Measurements from ENCODE around the gene ZNF805.
"Not testable (repeated sequence)": the region's sequence is repeated elsewhere in the genome, so short reads cannot be mapped to it uniquely, and the experiment has no call there.

Gene ZNF805

GRCh38 chr19:57240311-57241090, at the start of gene ZNF805:
Gene ZNF805 (plus strand): TSS chr19:57240632. CDS start chr19:57240892, 260 bp downstream.
- peak within 1 kb of the TSS; percentile 89 for H3K27ac Mint-ChIP-seq
- H3K9me3 Mint-ChIP-seq (ENCODE audit: low read depth) = no peaks in the 10 kb centered on the region
- peaks cover 37% of the 10 kb centered on the region for H3K4me1 Mint-ChIP-seq (ENCODE audit: low read depth)
- peak within 1 kb of the TSS; percentile 93 for H3K4me3 Mint-ChIP-seq
- no peaks in the 10 kb centered on the region for H3K27me3 Mint-ChIP-seq
- peaks cover 18% of the 10 kb centered on the region for H3K36me3 Mint-ChIP-seq

GRCh38 chr19:57191141-57192076, 49.0 kb upstream of the ZNF805 start, which contains the start of gene ZNF264:
Gene ZNF264 (plus strand): TSS chr19:57191500. CDS start chr19:57191914, 414 bp downstream.
- Mint-ChIP-seq H3K9me3 (ENCODE audit: low read depth) (peaks cover 23% of the 10 kb centered on the region), H3K36me3 (peaks cover 51% of the 10 kb centered on the region), H3K4me1 (ENCODE audit: low read depth) (peaks cover 31% of the 10 kb centered on the region), H3K27ac (peak within 1 kb of the TSS; percentile 93), H3K4me3 (peak within 1 kb of the TSS; percentile 93), H3K27me3 (peaks cover 6% of the 10 kb centered on the region)

- Mint-ChIP-seq H3K36me3 (peaks cover 58% of the 10 kb centered on the region), H3K27ac (peak overlapping the region; percentile 68), H3K4me1 (ENCODE audit: low read depth) (peaks cover 31% of the 10 kb centered on the region), H3K9me3 (ENCODE audit: low read depth) (peaks cover 27% of the 10 kb centered on the region), H3K4me3 (peak overlapping the region; percentile 93), H3K27me3 (peaks cover 6% of the 10 kb centered on the region)
These were observed 48.4 kb upstream of the ZNF805 start for GRCh38 chr19:57192077-57192420.

- H3K4me3 Mint-ChIP-seq = peak overlapping the region; percentile 93
- H3K27ac Mint-ChIP-seq = peak overlapping the region; percentile 16
- H3K9me3 Mint-ChIP-seq (ENCODE audit: low read depth) = peaks cover 22% of the 10 kb centered on the region
- peaks cover 31% of the 10 kb centered on the region for H3K4me1 Mint-ChIP-seq (ENCODE audit: low read depth)
- no peaks in the 10 kb centered on the region for H3K27me3 Mint-ChIP-seq
- peaks cover 60% of the 10 kb centered on the region for H3K36me3 Mint-ChIP-seq
These were observed 47.4 kb upstream of the ZNF805 start for GRCh38 chr19:57192993-57193392.

DNA sequence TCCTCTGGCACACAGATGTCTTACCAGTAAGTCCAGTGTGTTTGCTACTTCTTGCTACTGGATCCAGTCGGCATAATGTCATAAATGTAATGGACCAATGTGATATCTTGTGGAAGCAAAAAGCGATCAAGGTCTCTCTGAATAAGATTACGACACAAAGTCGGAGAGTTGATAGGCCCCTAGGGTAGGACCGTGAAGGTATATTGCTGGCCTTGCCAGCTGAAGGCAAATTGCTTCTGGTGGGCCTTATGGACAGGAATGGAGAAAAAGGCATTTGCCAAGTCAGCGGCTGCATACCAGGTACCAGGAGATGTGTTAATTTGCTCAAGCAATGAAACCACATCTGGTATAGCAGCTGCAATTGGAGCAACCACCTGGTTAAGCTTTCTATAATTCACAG, 42.6 kb upstream of the ZNF805 start:
- Mint-ChIP-seq H3K4me1 (ENCODE audit: low read depth) (peaks cover 21% of the 10 kb centered on the region), H3K9me3 (ENCODE audit: low read depth) (peaks cover 21% of the 10 kb centered on the region), H3K36me3 (peaks cover 77% of the 10 kb centered on the region)
- not testable (repeated sequence) for H3K27me3 Mint-ChIP-seq, H3K4me3 Mint-ChIP-seq, H3K27ac Mint-ChIP-seq

GRCh38 chr19:57202160-57202559, 38.3 kb upstream of the ZNF805 start:
- Mint-ChIP-seq H3K4me3 (no peak overlapping the region), H3K9me3 (ENCODE audit: low read depth) (peaks cover 7% of the 10 kb centered on the region), H3K27ac (no peak overlapping the region), H3K36me3 (peaks cover 67% of the 10 kb centered on the region), H3K4me1 (ENCODE audit: low read depth) (peaks cover 7% of the 10 kb centered on the region), H3K27me3 (no peaks in the 10 kb centered on the region)

- no peaks in the 10 kb centered on the region for H3K27me3 Mint-ChIP-seq
- peaks cover 68% of the 10 kb centered on the region for H3K36me3 Mint-ChIP-seq
- no peak overlapping the region for H3K27ac Mint-ChIP-seq
- peaks cover 3% of the 10 kb centered on the region for H3K4me1 Mint-ChIP-seq (ENCODE audit: low read depth)
- H3K4me3 Mint-ChIP-seq = no peak overlapping the region
- peaks cover 11% of the 10 kb centered on the region for H3K9me3 Mint-ChIP-seq (ENCODE audit: low read depth)
These were observed 30.1 kb upstream of the ZNF805 start for GRCh38 chr19:57210381-57210780.

GRCh38 chr19:57212109-57212508, 28.3 kb upstream of the ZNF805 start:
- no peak overlapping the region for H3K4me3 Mint-ChIP-seq
- H3K36me3 Mint-ChIP-seq = peaks cover 68% of the 10 kb centered on the region
- H3K27ac Mint-ChIP-seq = no peak overlapping the region
- H3K9me3 Mint-ChIP-seq (ENCODE audit: low read depth) = peaks cover 17% of the 10 kb centered on the region
- H3K4me1 Mint-ChIP-seq (ENCODE audit: low read depth) = peaks cover 3% of the 10 kb centered on the region
- no peaks in the 10 kb centered on the region for H3K27me3 Mint-ChIP-seq

- Mint-ChIP-seq H3K27ac (no peak overlapping the region), H3K4me3 (no peak overlapping the region), H3K27me3 (no peaks in the 10 kb centered on the region), H3K36me3 (peaks cover 18% of the 10 kb centered on the region), H3K4me1 (ENCODE audit: low read depth) (no peaks in the 10 kb centered on the region), H3K9me3 (ENCODE audit: low read depth) (peaks cover 11% of the 10 kb centered on the region)
These were observed 12.9 kb upstream of the ZNF805 start for GRCh38 chr19:57227502-57227901.

DNA sequence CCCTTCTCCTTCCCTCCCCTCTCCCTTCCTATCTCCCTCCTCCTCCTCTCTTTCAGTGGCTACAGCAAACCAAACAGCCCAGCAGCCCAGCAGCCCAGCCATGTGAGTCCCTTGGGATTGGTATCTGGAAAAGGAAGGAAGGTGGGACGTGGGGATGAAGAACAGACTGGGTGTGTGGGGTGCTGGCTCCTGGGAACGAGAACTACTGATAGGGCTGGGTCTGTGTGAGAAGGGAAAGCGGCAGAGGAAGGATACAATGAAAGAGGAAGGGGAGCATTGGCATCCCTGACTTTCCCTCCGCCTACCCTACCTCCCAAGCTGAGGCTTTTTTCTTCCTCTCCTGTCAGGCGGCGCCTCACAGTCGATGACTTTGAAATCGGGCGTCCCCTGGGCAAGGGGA, 8.7 kb upstream of the ZNF805 start:
- H3K9me3 Mint-ChIP-seq (ENCODE audit: low read depth) = peaks cover 7% of the 10 kb centered on the region
- no peak overlapping the region for H3K4me3 Mint-ChIP-seq
- H3K27me3 Mint-ChIP-seq = no peaks in the 10 kb centered on the region
- no peaks in the 10 kb centered on the region for H3K4me1 Mint-ChIP-seq (ENCODE audit: low read depth)
- peaks cover 13% of the 10 kb centered on the region for H3K36me3 Mint-ChIP-seq
- no peak overlapping the region for H3K27ac Mint-ChIP-seq

GRCh38 chr19:57233207-57233606, 7.2 kb upstream of the ZNF805 start:
- Mint-ChIP-seq H3K27ac (no peak overlapping the region), H3K4me1 (ENCODE audit: low read depth) (no peaks in the 10 kb centered on the region)

DNA sequence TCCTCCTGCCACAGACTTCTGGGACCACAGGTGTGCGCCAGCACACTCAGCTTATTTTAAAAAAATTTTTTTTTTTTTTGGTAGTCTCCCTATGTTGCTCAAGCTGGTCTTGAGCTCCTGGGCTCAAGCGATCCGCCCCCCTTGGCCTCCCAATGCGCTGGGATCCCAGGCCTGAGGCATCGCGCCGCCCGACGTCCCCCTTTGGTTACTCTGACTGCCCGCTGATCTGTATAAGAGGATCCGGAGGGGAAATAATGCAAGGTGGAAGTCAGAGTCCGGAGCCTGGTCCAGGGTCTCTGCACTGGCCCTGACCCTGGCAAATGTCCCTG, 486 bp upstream of the ZNF805 start:
- H3K9me3 Mint-ChIP-seq (ENCODE audit: low read depth) = no peaks in the 10 kb centered on the region
- H3K4me1 Mint-ChIP-seq (ENCODE audit: low read depth) = peaks cover 37% of the 10 kb centered on the region
- H3K27ac Mint-ChIP-seq = peak overlapping the region; percentile 89

More at GRCh38 chr19:57233207-57233606, 7.2 kb upstream of the ZNF805 start:
- no peak overlapping the region for H3K4me3 Mint-ChIP-seq
- peaks cover 3% of the 10 kb centered on the region for H3K9me3 Mint-ChIP-seq (ENCODE audit: low read depth)
- no peaks in the 10 kb centered on the region for H3K27me3 Mint-ChIP-seq
- peaks cover 9% of the 10 kb centered on the region for H3K36me3 Mint-ChIP-seq

DNA sequence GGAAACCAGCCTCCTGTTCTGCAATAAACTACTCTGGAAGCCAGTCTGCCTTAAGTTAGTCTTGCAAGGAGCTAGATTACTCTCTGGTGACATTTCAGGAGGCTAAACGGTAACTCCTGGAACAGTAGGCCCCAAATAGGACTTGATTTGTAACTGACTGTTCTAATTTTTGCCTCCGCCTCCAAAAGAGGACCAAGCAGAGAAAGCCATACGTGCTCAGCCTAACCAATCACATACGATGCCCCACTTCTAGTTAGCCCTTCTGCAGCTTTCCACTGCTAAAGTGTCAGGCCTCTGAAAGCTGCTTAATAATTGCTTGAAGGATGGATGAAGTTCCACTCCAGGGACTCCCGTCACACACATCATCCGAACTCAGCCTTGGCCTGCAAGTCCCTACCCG, 744 bp downstream of the ZNF805 start:
- Mint-ChIP-seq H3K36me3 (peaks cover 20% of the 10 kb centered on the region), H3K27me3 (no peaks in the 10 kb centered on the region), H3K4me3 (peak overlapping the region; percentile 93), H3K27ac (peak overlapping the region; percentile 89), H3K4me1 (ENCODE audit: low read depth) (peaks cover 37% of the 10 kb centered on the region), H3K9me3 (ENCODE audit: low read depth) (no peaks in the 10 kb centered on the region)

More for the DNA sequence above, 486 bp upstream of the ZNF805 start:
- peak overlapping the region; percentile 93 for H3K4me3 Mint-ChIP-seq
- H3K36me3 Mint-ChIP-seq = peaks cover 15% of the 10 kb centered on the region
- no peaks in the 10 kb centered on the region for H3K27me3 Mint-ChIP-seq

GRCh38 chr19:57242821-57243220, 2.4 kb downstream of the ZNF805 start:
- Mint-ChIP-seq H3K27me3 (no peaks in the 10 kb centered on the region), H3K4me3 (peak overlapping the region; percentile 93), H3K9me3 (ENCODE audit: low read depth) (no peaks in the 10 kb centered on the region), H3K36me3 (peaks cover 27% of the 10 kb centered on the region), H3K27ac (no peak overlapping the region), H3K4me1 (ENCODE audit: low read depth) (peaks cover 37% of the 10 kb centered on the region)

GRCh38 chr19:57244513-57244912, 4.1 kb downstream of the ZNF805 start:
- no peaks in the 10 kb centered on the region for H3K27me3 Mint-ChIP-seq

More at GRCh38 chr19:57244513-57244912, 4.1 kb downstream of the ZNF805 start:
- no peak overlapping the region for H3K4me3 Mint-ChIP-seq
- H3K9me3 Mint-ChIP-seq (ENCODE audit: low read depth) = no peaks in the 10 kb centered on the region
- peaks cover 37% of the 10 kb centered on the region for H3K4me1 Mint-ChIP-seq (ENCODE audit: low read depth)
- peaks cover 33% of the 10 kb centered on the region for H3K36me3 Mint-ChIP-seq
- peak overlapping the region; percentile 46 for H3K27ac Mint-ChIP-seq

Measured in activated naive CD8-positive, alpha-beta T cell (primary cell).